ENCODE data around the gene CDCP1.

Gene CDCP1

GRCh38 chr3:45165497-45166283 lies 19.5 kb upstream of the CDCP1 start:
- peaks cover 1 to 45% (median 33%) of the 10 kb centered on the region in 4 experiments for H3K4me1 ChIP-seq (ENCODE audit: control extremely low read depth in 1 of 4, control insufficient read depth in 4 of 4, insufficient read depth in 4 of 4, low read length in 3 of 4)
- WGBS (ENCODE audit: insufficient coverage) = 47% methylated on average over 2 of the region's 10 CpGs
- H3K27me3 ChIP-seq (replicated peaks in 2 of 5; ENCODE audit: control insufficient read depth in 4 of 5, insufficient read depth in 5 of 5, low read length in 4 of 5) = no peaks in the 10 kb centered on the region
- no peak overlapping the region for H3K27ac ChIP-seq (ENCODE audit: insufficient read depth in 1 of 2, low read depth in 1 of 2, low read length in 2 of 2, poor library complexity in 1 of 2, severe bottlenecking in 2 of 2)
- no peaks in the 10 kb centered on the region for H3K36me3 ChIP-seq (ENCODE audit: control insufficient read depth in 4 of 4, insufficient read depth in 4 of 4, low read length in 3 of 4)
- H3K9me3 ChIP-seq (ENCODE audit: control extremely low read depth in 1 of 5, control insufficient read depth in 4 of 5, insufficient read depth in 2 of 5, low read depth in 1 of 5, low read length in 4 of 5) = peaks cover 0 to 2% (median 0%) of the 10 kb centered on the region in 5 experiments
- ChIA-PET CTCF (no interaction called here), POLR2A (no interaction called here)
- no peak for DNase-seq
- H3K4me3 ChIP-seq (ENCODE audit: control insufficient read depth in 1 of 7, extremely low read depth in 1 of 7, insufficient read depth in 4 of 7, low read depth in 2 of 7, low read length in 6 of 7) = no peak overlapping the region

GRCh38 chr3:45164056-45164455 lies 17.9 kb upstream of the CDCP1 start:
- Histone ChIP-seq H3K27ac (ENCODE audit: insufficient read depth in 1 of 2, low read depth in 1 of 2, low read length in 2 of 2, poor library complexity in 1 of 2, severe bottlenecking in 2 of 2) (no peak overlapping the region), H3K4me1 (ENCODE audit: control extremely low read depth in 1 of 4, control insufficient read depth in 4 of 4, insufficient read depth in 4 of 4, low read length in 3 of 4) (peaks cover 1 to 30% (median 20%) of the 10 kb centered on the region in 4 experiments), H3K27me3 (replicated peaks in 2 of 5; ENCODE audit: control insufficient read depth in 4 of 5, insufficient read depth in 5 of 5, low read length in 4 of 5) (no peaks in the 10 kb centered on the region), H3K4me3 (ENCODE audit: control insufficient read depth in 1 of 7, extremely low read depth in 1 of 7, insufficient read depth in 4 of 7, low read depth in 2 of 7, low read length in 6 of 7) (no peak overlapping the region), H3K9me3 (ENCODE audit: control extremely low read depth in 1 of 5, control insufficient read depth in 4 of 5, insufficient read depth in 2 of 5, low read depth in 1 of 5, low read length in 4 of 5) (peaks cover 0 to 2% (median 0%) of the 10 kb centered on the region in 5 experiments), H3K36me3 (ENCODE audit: control insufficient read depth in 4 of 4, insufficient read depth in 4 of 4, low read length in 3 of 4) (no peaks in the 10 kb centered on the region)
- DNase-seq = no peak
- WGBS (ENCODE audit: insufficient coverage) = 96% methylated on average over 4 of the region's 4 CpGs
- ChIA-PET CTCF (interaction anchor here (0.7 to 0.8 kb wide), 2 partner anchors 10 to 33 kb away, joined by 3 read pairs; no protein-coding TSS in a partner anchor), POLR2A (no interaction called here)

- no peak overlapping the region for H3K4me3 ChIP-seq (ENCODE audit: control insufficient read depth in 1 of 7, extremely low read depth in 1 of 7, insufficient read depth in 4 of 7, low read depth in 2 of 7, low read length in 6 of 7)
- H3K36me3 ChIP-seq (ENCODE audit: control insufficient read depth in 4 of 4, insufficient read depth in 4 of 4, low read length in 3 of 4) = no peaks in the 10 kb centered on the region
- H3K27ac ChIP-seq (ENCODE audit: insufficient read depth in 1 of 2, low read depth in 1 of 2, low read length in 2 of 2, poor library complexity in 1 of 2, severe bottlenecking in 2 of 2) = no peak overlapping the region
- CTCF ChIA-PET = interaction anchor here (0.6 to 0.8 kb wide), 2 partner anchors 9 to 493 kb away, joined by 3 read pairs; no protein-coding TSS in a partner anchor
- 98% methylated on average over 6 of the region's 6 CpGs for WGBS (ENCODE audit: insufficient coverage)
- no peak for DNase-seq
- no peaks in the 10 kb centered on the region for H3K27me3 ChIP-seq (replicated peaks in 2 of 5; ENCODE audit: control insufficient read depth in 4 of 5, insufficient read depth in 5 of 5, low read length in 4 of 5)
- peaks cover 1 to 27% (median 20%) of the 10 kb centered on the region in 4 experiments for H3K4me1 ChIP-seq (ENCODE audit: control extremely low read depth in 1 of 4, control insufficient read depth in 4 of 4, insufficient read depth in 4 of 4, low read length in 3 of 4)
- POLR2A ChIA-PET = no interaction called here
- H3K9me3 ChIP-seq (ENCODE audit: control extremely low read depth in 1 of 5, control insufficient read depth in 4 of 5, insufficient read depth in 2 of 5, low read depth in 1 of 5, low read length in 4 of 5) = peaks cover 0 to 2% (median 0%) of the 10 kb centered on the region in 5 experiments
These were observed 17.3 kb upstream of the CDCP1 start for GRCh38 chr3:45163481-45163880.

- ChIA-PET CTCF (interaction anchor here (0.8 to 1.5 kb wide), 8 partner anchors 9 to 113 kb away, joined by 3 to 5 read pairs (median 4); no protein-coding TSS in a partner anchor), POLR2A (interaction anchor here (0.6 kb wide), 1 partner anchor 50 kb away, joined by 3 read pairs; no protein-coding TSS in a partner anchor)
- no peaks in the 10 kb centered on the region for H3K36me3 ChIP-seq (ENCODE audit: control insufficient read depth in 4 of 4, insufficient read depth in 4 of 4, low read length in 3 of 4)
- H3K4me1 ChIP-seq (ENCODE audit: control extremely low read depth in 1 of 4, control insufficient read depth in 4 of 4, insufficient read depth in 4 of 4, low read length in 3 of 4) = no peaks in the 10 kb centered on the region
- H3K27me3 ChIP-seq (replicated peaks in 2 of 5; ENCODE audit: control insufficient read depth in 4 of 5, insufficient read depth in 5 of 5, low read length in 4 of 5) = no peaks in the 10 kb centered on the region
- no peak for DNase-seq
- WGBS (ENCODE audit: insufficient coverage) = 95% methylated on average over 6 of the region's 6 CpGs
- no peak overlapping the region for H3K4me3 ChIP-seq (ENCODE audit: control insufficient read depth in 1 of 7, extremely low read depth in 1 of 7, insufficient read depth in 4 of 7, low read depth in 2 of 7, low read length in 6 of 7)
- H3K9me3 ChIP-seq (ENCODE audit: control extremely low read depth in 1 of 5, control insufficient read depth in 4 of 5, insufficient read depth in 2 of 5, low read depth in 1 of 5, low read length in 4 of 5) = peaks cover 0 to 7% (median 3%) of the 10 kb centered on the region in 5 experiments
- H3K27ac ChIP-seq (ENCODE audit: insufficient read depth in 1 of 2, low read depth in 1 of 2, low read length in 2 of 2, poor library complexity in 1 of 2, severe bottlenecking in 2 of 2) = no peak overlapping the region
These were observed 8.5 kb upstream of the CDCP1 start for GRCh38 chr3:45154641-45155147.

- no peak for DNase-seq
- H3K4me1 ChIP-seq (ENCODE audit: control extremely low read depth in 1 of 4, control insufficient read depth in 4 of 4, insufficient read depth in 4 of 4, low read length in 3 of 4) = no peaks in the 10 kb centered on the region
- H3K9me3 ChIP-seq (ENCODE audit: control extremely low read depth in 1 of 5, control insufficient read depth in 4 of 5, insufficient read depth in 2 of 5, low read depth in 1 of 5, low read length in 4 of 5) = peaks cover 0 to 7% (median 3%) of the 10 kb centered on the region in 5 experiments
- POLR2A ChIA-PET = no interaction called here
- no peaks in the 10 kb centered on the region for H3K27me3 ChIP-seq (replicated peaks in 2 of 5; ENCODE audit: control insufficient read depth in 4 of 5, insufficient read depth in 5 of 5, low read length in 4 of 5)
- H3K4me3 ChIP-seq (ENCODE audit: control insufficient read depth in 1 of 7, extremely low read depth in 1 of 7, insufficient read depth in 4 of 7, low read depth in 2 of 7, low read length in 6 of 7) = no peak overlapping the region
- 72% methylated on average over 2 of the region's 5 CpGs for WGBS (ENCODE audit: insufficient coverage)
- no peaks in the 10 kb centered on the region for H3K36me3 ChIP-seq (ENCODE audit: control insufficient read depth in 4 of 4, insufficient read depth in 4 of 4, low read length in 3 of 4)
- CTCF ChIA-PET = interaction anchor here (1.0 to 1.5 kb wide), 5 partner anchors 10 to 112 kb away, joined by 3 to 5 read pairs (median 4); no protein-coding TSS in a partner anchor
- no peak overlapping the region for H3K27ac ChIP-seq (ENCODE audit: insufficient read depth in 1 of 2, low read depth in 1 of 2, low read length in 2 of 2, poor library complexity in 1 of 2, severe bottlenecking in 2 of 2)
These were observed 7.7 kb upstream of the CDCP1 start for GRCh38 chr3:45153658-45154437.

GRCh38 chr3:45152307-45152706 lies 6.1 kb upstream of the CDCP1 start:
- Histone ChIP-seq H3K27me3 (replicated peaks in 2 of 5; ENCODE audit: control insufficient read depth in 4 of 5, insufficient read depth in 5 of 5, low read length in 4 of 5) (peaks cover 0 to 9% (median 1%) of the 10 kb centered on the region in 5 experiments), H3K4me3 (ENCODE audit: control insufficient read depth in 1 of 7, extremely low read depth in 1 of 7, insufficient read depth in 4 of 7, low read depth in 2 of 7, low read length in 6 of 7) (no peak overlapping the region), H3K4me1 (ENCODE audit: control extremely low read depth in 1 of 4, control insufficient read depth in 4 of 4, insufficient read depth in 4 of 4, low read length in 3 of 4) (no peaks in the 10 kb centered on the region), H3K36me3 (ENCODE audit: control insufficient read depth in 4 of 4, insufficient read depth in 4 of 4, low read length in 3 of 4) (no peaks in the 10 kb centered on the region), H3K27ac (ENCODE audit: insufficient read depth in 1 of 2, low read depth in 1 of 2, low read length in 2 of 2, poor library complexity in 1 of 2, severe bottlenecking in 2 of 2) (no peak overlapping the region), H3K9me3 (ENCODE audit: control extremely low read depth in 1 of 5, control insufficient read depth in 4 of 5, insufficient read depth in 2 of 5, low read depth in 1 of 5, low read length in 4 of 5) (peaks cover 0 to 7% (median 3%) of the 10 kb centered on the region in 5 experiments)
- DNase-seq = no peak
- no CpG with 5 or more reads among the region's 1 CpG for WGBS (ENCODE audit: insufficient coverage)
- CTCF ChIA-PET = no interaction called here
- POLR2A ChIA-PET = no interaction called here
